ENCODE results near the gene ABTB2. TPM values are rescaled to one million over a fixed set of nuclear protein-coding genes. Genes with fewer than 3 reads are reported as not detected.

Gene ABTB2
- polyA plus RNA-seq, 1 donor (not counting 4 experiments of a cell fraction or from before 2014, with no cell fraction given): 1.0 TPM

DNA sequence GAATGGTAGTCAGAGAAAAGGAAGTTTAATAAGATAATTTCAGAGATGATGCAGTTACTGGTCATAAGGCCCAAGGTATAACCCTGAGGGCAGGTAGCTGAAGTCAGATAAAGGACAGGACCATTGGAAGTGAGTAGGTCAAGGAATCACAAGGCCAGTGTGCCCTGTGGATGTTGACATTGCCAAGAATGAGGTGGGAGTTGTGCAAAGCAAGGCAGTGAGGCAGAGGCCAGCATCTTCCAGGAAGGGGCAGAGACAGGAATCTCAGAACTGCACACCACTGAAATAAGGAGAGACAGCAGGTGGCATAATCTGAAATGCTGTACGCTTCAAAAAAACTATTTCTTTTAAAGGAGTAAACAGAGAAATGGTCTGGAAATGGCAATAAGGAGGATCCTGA, 61.4 kb downstream of the ABTB2 start:
- H3K9ac ChIP-seq (ENCODE audit: control insufficient read depth, extremely low read depth, insufficient read depth, low read length): no peak overlapping the region
- no peaks in the 10 kb centered on the region for H3K79me2 ChIP-seq (ENCODE audit: control insufficient read depth, insufficient read depth, low read length)
- H3K27ac ChIP-seq (ENCODE audit: control insufficient read depth, insufficient read depth, low read length): no peak overlapping the region
- FAIRE-seq: no peak
- H3K36me3 ChIP-seq (ENCODE audit: control insufficient read depth in 2 of 2, extremely low read depth in 1 of 2, insufficient read depth in 2 of 2, low read length in 2 of 2): no peaks in the 10 kb centered on the region
- H2AFZ ChIP-seq (ENCODE audit: control insufficient read depth, low read length): no peak overlapping the region
- no peaks in the 10 kb centered on the region for H4K20me1 ChIP-seq (ENCODE audit: control insufficient read depth, extremely low read depth, insufficient read depth, low read length)
- dilution Hi-C loops (cut with MboI; ENCODE audit: extremely low pct_ligation_motif_present, low sequenced_read_pairs): no loop called here
- H3K4me3 ChIP-seq (ENCODE audit: control insufficient read depth in 2 of 3, extremely low read depth in 1 of 3, insufficient read depth in 2 of 3, low read depth in 1 of 3, low read length in 3 of 3): no peak overlapping the region
- no peak overlapping the region for H3K4me2 ChIP-seq (ENCODE audit: control insufficient read depth, extremely low read depth, insufficient read depth, low read depth, low read length)
- no peak for DNase-seq (ENCODE audit: low read depth, low spot score)
- no peaks in the 10 kb centered on the region for H3K4me1 ChIP-seq (ENCODE audit: control insufficient read depth, extremely low read depth, insufficient read depth, low read length)
- H3K27me3 ChIP-seq (ENCODE audit: control insufficient read depth, extremely low read depth, insufficient read depth, low read length): no peaks in the 10 kb centered on the region
- H3K9me3 ChIP-seq (ENCODE audit: control insufficient read depth, low read depth, low read length): no peaks in the 10 kb centered on the region
- TF ChIP-seq EZH2 (IDR thresholded peaks at IDR 0.05; ENCODE audit: low read length): no peak
- TF ChIP-seq, protein P1, sequence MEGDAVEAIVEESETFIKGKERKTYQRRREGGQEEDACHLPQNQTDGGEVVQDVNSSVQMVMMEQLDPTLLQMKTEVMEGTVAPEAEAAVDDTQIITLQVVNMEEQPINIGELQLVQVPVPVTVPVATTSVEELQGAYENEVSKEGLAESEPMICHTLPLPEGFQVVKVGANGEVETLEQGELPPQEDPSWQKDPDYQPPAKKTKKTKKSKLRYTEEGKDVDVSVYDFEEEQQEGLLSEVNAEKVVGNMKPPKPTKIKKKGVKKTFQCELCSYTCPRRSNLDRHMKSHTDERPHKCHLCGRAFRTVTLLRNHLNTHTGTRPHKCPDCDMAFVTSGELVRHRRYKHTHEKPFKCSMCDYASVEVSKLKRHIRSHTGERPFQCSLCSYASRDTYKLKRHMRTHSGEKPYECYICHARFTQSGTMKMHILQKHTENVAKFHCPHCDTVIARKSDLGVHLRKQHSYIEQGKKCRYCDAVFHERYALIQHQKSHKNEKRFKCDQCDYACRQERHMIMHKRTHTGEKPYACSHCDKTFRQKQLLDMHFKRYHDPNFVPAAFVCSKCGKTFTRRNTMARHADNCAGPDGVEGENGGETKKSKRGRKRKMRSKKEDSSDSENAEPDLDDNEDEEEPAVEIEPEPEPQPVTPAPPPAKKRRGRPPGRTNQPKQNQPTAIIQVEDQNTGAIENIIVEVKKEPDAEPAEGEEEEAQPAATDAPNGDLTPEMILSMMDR (optimal IDR thresholded peaks at IDR 0.05 in 1 of 3, IDR thresholded peaks at IDR 0.05 in 1 of 3, conservative IDR thresholded peaks at IDR 0.05 in 1 of 3; ENCODE audit: extremely low read depth in 1 of 3, insufficient read depth in 2 of 3, low read length in 3 of 3): no peak
- no peaks in the 10 kb centered on the region for H3K9me1 ChIP-seq (ENCODE audit: control insufficient read depth, extremely low read depth, insufficient read depth, low read length)

DNA sequence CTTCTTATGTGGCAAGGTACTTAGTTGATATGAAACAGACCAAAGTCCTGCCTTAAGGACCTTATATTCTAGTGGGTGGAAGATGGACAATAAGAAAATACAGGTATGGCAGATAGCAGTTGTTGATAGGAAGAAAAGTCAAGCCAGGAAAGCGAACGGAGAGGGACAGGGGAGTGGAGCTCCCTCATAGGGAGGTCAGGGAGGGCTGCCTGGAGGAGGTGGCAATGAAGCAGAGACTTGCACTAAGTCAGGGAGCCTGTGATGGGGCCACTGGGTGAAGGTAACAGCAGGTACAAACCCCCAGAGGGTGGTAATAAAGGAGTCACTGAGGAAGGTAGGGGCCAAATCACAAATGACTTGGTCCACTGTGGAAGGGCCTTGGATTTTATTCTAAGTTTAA, 65.3 kb downstream of the ABTB2 start:
- Histone ChIP-seq H3K4me2 (ENCODE audit: control insufficient read depth, extremely low read depth, insufficient read depth, low read depth, low read length) (no peak overlapping the region), H3K4me3 (ENCODE audit: control insufficient read depth in 2 of 3, extremely low read depth in 1 of 3, insufficient read depth in 2 of 3, low read depth in 1 of 3, low read length in 3 of 3) (no peak overlapping the region), H3K9me1 (ENCODE audit: control insufficient read depth, extremely low read depth, insufficient read depth, low read length) (no peaks in the 10 kb centered on the region), H3K27ac (ENCODE audit: control insufficient read depth, insufficient read depth, low read length) (no peak overlapping the region), H3K79me2 (ENCODE audit: control insufficient read depth, insufficient read depth, low read length) (no peaks in the 10 kb centered on the region), H3K27me3 (ENCODE audit: control insufficient read depth, extremely low read depth, insufficient read depth, low read length) (no peaks in the 10 kb centered on the region), H3K9me3 (ENCODE audit: control insufficient read depth, low read depth, low read length) (no peaks in the 10 kb centered on the region), H3K9ac (ENCODE audit: control insufficient read depth, extremely low read depth, insufficient read depth, low read length) (no peak overlapping the region), H3K4me1 (ENCODE audit: control insufficient read depth, extremely low read depth, insufficient read depth, low read length) (no peaks in the 10 kb centered on the region), H3K36me3 (ENCODE audit: control insufficient read depth in 2 of 2, extremely low read depth in 1 of 2, insufficient read depth in 2 of 2, low read length in 2 of 2) (no peaks in the 10 kb centered on the region), H2AFZ (ENCODE audit: control insufficient read depth, low read length) (no peak overlapping the region), H4K20me1 (ENCODE audit: control insufficient read depth, extremely low read depth, insufficient read depth, low read length) (no peaks in the 10 kb centered on the region)
- no peak for FAIRE-seq
- no peak for DNase-seq (ENCODE audit: low read depth, low spot score)
- dilution Hi-C loops (cut with MboI; ENCODE audit: extremely low pct_ligation_motif_present, low sequenced_read_pairs): no loop called here
- no peak for TF ChIP-seq EZH2 (IDR thresholded peaks at IDR 0.05; ENCODE audit: low read length)
- TF ChIP-seq, protein P1 (optimal IDR thresholded peaks at IDR 0.05 in 1 of 3, IDR thresholded peaks at IDR 0.05 in 1 of 3, conservative IDR thresholded peaks at IDR 0.05 in 1 of 3; ENCODE audit: extremely low read depth in 1 of 3, insufficient read depth in 2 of 3, low read length in 3 of 3): no peak

Data from keratinocyte (primary cell).